Bronchus fibroblast of lung (primary cell): ENCODE data around the gene ARHGAP30. TPM values are rescaled to one million over a fixed set of nuclear protein-coding genes. Genes with fewer than 3 reads are reported as not detected.

Experiments used
- total RNA-seq: library from RNA; depleted of rRNA; stranded (reverse); fragments of >200 nt; gene quantifications from 2 replicates; pipeline ENCODE4 v1.2.3, GENCODE V29; 2015

Gene ARHGAP30, protein sequence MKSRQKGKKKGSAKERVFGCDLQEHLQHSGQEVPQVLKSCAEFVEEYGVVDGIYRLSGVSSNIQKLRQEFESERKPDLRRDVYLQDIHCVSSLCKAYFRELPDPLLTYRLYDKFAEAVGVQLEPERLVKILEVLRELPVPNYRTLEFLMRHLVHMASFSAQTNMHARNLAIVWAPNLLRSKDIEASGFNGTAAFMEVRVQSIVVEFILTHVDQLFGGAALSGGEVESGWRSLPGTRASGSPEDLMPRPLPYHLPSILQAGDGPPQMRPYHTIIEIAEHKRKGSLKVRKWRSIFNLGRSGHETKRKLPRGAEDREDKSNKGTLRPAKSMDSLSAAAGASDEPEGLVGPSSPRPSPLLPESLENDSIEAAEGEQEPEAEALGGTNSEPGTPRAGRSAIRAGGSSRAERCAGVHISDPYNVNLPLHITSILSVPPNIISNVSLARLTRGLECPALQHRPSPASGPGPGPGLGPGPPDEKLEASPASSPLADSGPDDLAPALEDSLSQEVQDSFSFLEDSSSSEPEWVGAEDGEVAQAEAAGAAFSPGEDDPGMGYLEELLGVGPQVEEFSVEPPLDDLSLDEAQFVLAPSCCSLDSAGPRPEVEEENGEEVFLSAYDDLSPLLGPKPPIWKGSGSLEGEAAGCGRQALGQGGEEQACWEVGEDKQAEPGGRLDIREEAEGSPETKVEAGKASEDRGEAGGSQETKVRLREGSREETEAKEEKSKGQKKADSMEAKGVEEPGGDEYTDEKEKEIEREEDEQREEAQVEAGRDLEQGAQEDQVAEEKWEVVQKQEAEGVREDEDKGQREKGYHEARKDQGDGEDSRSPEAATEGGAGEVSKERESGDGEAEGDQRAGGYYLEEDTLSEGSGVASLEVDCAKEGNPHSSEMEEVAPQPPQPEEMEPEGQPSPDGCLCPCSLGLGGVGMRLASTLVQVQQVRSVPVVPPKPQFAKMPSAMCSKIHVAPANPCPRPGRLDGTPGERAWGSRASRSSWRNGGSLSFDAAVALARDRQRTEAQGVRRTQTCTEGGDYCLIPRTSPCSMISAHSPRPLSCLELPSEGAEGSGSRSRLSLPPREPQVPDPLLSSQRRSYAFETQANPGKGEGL
- total RNA-seq: not detected in 2 replicates

GRCh38 chr1:161069731-161070270 lies at the start of gene ARHGAP30:
ARHGAP30 (minus strand) TSS chr1:161069891; CDS start chr1:161069624, 267 bp downstream.

DNA sequence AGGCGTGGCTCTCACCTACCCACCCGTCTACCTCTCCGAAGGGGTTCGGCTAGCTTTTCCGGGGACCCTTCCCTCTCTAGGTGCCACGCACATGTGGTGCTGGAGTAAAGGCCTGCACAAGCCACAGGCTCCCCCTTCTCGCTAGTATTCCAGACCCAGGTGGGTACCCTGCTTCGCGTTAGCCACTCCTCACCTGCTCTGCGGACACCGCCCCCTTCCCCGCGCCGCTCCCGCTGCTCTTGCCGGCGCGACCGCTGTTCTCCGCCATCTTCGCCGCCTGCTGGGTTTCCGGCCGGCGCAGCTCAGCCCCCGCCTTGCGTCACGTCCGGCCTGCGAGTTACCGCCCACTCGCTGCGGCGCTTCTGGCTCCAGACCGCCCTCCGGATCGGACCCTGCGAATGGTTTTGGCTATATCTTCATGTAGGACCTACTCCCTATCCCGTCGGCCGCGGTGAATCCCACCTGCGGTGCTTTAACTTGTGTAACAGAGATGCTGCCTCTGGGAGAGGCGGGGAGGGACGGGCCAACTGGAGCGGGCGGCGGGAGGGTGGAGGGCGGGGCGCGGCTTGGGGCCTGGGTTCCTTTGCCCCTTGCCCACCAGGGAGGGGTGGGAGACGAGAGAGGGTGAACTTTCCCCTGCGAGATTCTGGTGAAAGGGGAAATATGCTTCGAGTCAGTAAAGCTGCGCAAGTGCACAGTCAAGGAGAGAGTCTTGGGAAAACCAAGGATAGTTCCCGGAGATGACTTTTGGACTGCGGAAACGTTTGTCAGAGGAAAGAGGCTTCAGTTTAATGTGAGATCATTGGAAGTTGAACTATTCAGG lies 48.3 kb upstream of the ARHGAP30 start, which contains the start of the genes NIT1 and PFDN2:
Gene NIT1, plus strand, starts transcription at position 347 of the 823 bp plus-strand sequence. Its CDS starts 72 bp downstream, at position 419.
Gene PFDN2, minus strand, starts transcription at position 279 of the 823 bp plus-strand sequence. Its CDS starts 11 bp downstream, at position 268.

GRCh38 chr1:161098210-161099068 lies 28.7 kb upstream of the ARHGAP30 start, which contains the start of gene KLHDC9:
KLHDC9 (plus strand) TSS chr1:161098361; CDS start chr1:161098536, 175 bp downstream.

GRCh38 chr1:161089251-161089924 lies 19.7 kb upstream of the ARHGAP30 start, which contains the start of gene NECTIN4:
NECTIN4 (minus strand) TSS chr1:161089558; CDS start chr1:161089296, 262 bp downstream.

GRCh38 chr1:161045736-161046604 lies 23.7 kb downstream of the ARHGAP30 start, which contains the start of gene USF1:
USF1 (minus strand) TSS chr1:161045977; CDS start chr1:161043275, 2,702 bp downstream.

DNA sequence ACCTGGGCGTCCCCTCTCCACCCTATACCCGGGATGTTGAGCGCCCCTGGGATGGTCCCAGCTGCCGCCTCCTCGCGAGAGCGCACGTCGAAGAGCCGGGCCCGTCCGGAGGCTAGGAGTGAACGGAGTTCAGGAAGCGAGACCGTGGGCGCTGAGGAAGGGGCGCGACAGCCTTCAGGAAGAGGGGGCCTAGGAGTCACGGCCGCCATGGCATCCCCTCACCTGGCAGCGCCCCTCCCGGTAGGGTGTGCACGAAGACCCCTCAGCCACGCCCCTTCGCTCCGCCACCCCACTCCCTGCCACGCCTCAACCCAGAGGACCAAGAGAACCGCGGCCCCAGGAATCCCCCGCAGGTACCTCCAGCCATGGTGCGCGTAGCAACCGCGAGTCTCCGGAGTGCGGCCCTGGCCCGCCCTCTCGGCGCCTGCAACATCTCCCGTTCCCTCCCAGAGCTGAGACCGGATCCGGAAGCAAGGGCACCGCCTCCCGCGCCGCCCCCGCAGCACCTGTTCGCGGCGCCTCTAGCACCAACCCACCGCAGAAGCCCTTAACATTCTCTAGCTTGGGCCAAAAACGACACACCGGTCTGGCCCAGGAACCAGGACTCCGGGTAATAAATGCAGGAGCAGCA lies 31.1 kb downstream of the ARHGAP30 start, which contains the start of gene TSTD1:
Gene TSTD1, minus strand, starts transcription at position 442 of the 631 bp plus-strand sequence. Its CDS starts 75 bp downstream, at position 367.

DNA sequence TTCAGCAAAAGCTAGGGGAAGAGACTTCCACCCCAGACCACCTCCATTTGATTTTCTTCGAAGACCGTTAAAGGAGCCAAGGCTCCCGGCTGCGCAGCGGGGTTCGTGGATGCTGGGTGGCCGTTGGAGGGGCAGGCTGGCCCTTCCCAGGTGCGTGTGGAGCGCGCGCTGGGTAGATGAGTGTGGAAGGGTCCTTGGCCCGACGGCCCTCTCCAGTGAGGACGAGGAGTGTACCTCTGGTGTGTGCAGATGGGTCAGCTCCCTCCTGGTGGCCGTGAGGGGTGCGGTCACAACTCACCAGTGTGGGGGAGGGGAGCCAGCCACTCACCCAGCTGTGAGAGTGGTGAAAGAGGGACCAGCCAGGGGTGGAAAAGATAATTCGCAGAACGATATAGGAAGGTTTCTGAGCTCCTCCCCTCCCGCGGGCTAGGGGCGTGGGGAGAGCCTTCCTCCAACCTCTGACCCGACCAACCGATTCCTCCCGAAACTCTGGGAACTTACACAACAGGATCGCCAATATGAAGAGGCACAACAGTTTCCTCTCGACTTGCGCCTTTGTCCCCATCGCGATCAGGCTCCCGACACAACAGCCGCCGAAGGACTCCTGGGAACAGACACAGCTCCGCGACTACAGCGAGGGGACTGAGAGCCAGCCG lies 49.1 kb downstream of the ARHGAP30 start, which contains the start of gene F11R:
Gene F11R, minus strand, starts transcription at position 644 of the 656 bp plus-strand sequence. Its CDS starts 79 bp downstream, at position 565.

Other genes starting within 250 kb of the ARHGAP30 start
- gene CD244, start 207.0 kb downstream of the ARHGAP30 start, total RNA-seq: not detected in 2 replicates
- gene ITLN1, start 184.7 kb downstream of the ARHGAP30 start, total RNA-seq: not detected in 2 replicates
- gene ITLN2, start 115.1 kb downstream of the ARHGAP30 start, total RNA-seq: not detected in 2 replicates
- 0.74 and 1.2 TPM in 2 replicates for gene F11R, start 48.7 kb downstream of the ARHGAP30 start, total RNA-seq
- 4.2 and 4.6 TPM in 2 replicates for gene TSTD1, start 30.9 kb downstream of the ARHGAP30 start, total RNA-seq
- gene USF1, start 23.9 kb downstream of the ARHGAP30 start, total RNA-seq: 38.2 and 38.5 TPM in 2 replicates
- gene NECTIN4, start 19.7 kb upstream of the ARHGAP30 start, total RNA-seq: 0.17 TPM in 1 of 2 replicates, not detected in the other
- 1.8 and 2.9 TPM in 2 replicates for gene KLHDC9, start 28.5 kb upstream of the ARHGAP30 start, total RNA-seq
- gene PFDN2, start 48.1 kb upstream of the ARHGAP30 start, total RNA-seq: 69.8 and 92.9 TPM in 2 replicates
- gene NIT1, start 48.2 kb upstream of the ARHGAP30 start, total RNA-seq: 30.8 and 38.8 TPM in 2 replicates
- gene DEDD, start 62.8 kb upstream of the ARHGAP30 start, total RNA-seq: 25.2 and 32.0 TPM in 2 replicates
- gene UFC1, start 84.1 kb upstream of the ARHGAP30 start, total RNA-seq: 62.0 and 74.8 TPM in 2 replicates
- gene USP21, start 89.6 kb upstream of the ARHGAP30 start, total RNA-seq: 12.3 and 12.4 TPM in 2 replicates
- 12.8 and 21.9 TPM in 2 replicates for gene PPOX, start 96.5 kb upstream of the ARHGAP30 start, total RNA-seq
- 33.1 and 37.0 TPM in 2 replicates for gene B4GALT3, start 107.6 kb upstream of the ARHGAP30 start, total RNA-seq
- 3.6 and 3.7 TPM in 2 replicates for gene ADAMTS4, start 129.2 kb upstream of the ARHGAP30 start, total RNA-seq
- 118 and 136 TPM in 2 replicates for gene NDUFS2, start 132.5 kb upstream of the ARHGAP30 start, total RNA-seq
- gene FCER1G, start 145.4 kb upstream of the ARHGAP30 start, total RNA-seq: not detected in 2 replicates
- not detected in 2 replicates for gene APOA2, start 153.7 kb upstream of the ARHGAP30 start, total RNA-seq
- gene TOMM40L, start 156.2 kb upstream of the ARHGAP30 start, total RNA-seq: 8.4 and 9.8 TPM in 2 replicates
- gene NR1I3, start 168.3 kb upstream of the ARHGAP30 start, total RNA-seq: not detected in 2 replicates
- not detected in 2 replicates for gene PCP4L1, start 188.9 kb upstream of the ARHGAP30 start, total RNA-seq
- 1.2 and 1.3 TPM in 2 replicates for gene MPZ, start 240.1 kb upstream of the ARHGAP30 start, total RNA-seq
- gene SDHC, start 244.5 kb upstream of the ARHGAP30 start, total RNA-seq: 30.8 and 40.6 TPM in 2 replicates